ENCODE measurements around the gene TRIM38.

Gene TRIM38

GRCh38 chr6:26026833-26027490 lies 64.4 kb downstream of the TRIM38 start:
- no peak for DNase-seq (ENCODE audit: low read depth)

GRCh38 chr6:26027491-26028211 lies 65.0 kb downstream of the TRIM38 start:
- DNase-seq (ENCODE audit: low read depth), result no peak

- no peak for DNase-seq (ENCODE audit: low read depth)
Measured at GRCh38 chr6:26028212-26028745, 65.7 kb downstream of the TRIM38 start.

GRCh38 chr6:26028746-26029569 lies 66.4 kb downstream of the TRIM38 start:
- no peak for DNase-seq (ENCODE audit: low read depth)

- no peak for DNase-seq (ENCODE audit: low read depth)
Measured at GRCh38 chr6:26029570-26029856, 66.9 kb downstream of the TRIM38 start.

- DNase-seq (ENCODE audit: low read depth), result no peak
Measured at GRCh38 chr6:26029857-26030653, 67.5 kb downstream of the TRIM38 start.

- DNase-seq (ENCODE audit: low read depth), result no peak
Measured at GRCh38 chr6:26030716-26031115, 68.1 kb downstream of the TRIM38 start.

- DNase-seq (ENCODE audit: low read depth), result no peak
Measured at GRCh38 chr6:26031151-26031594, 68.6 kb downstream of the TRIM38 start.

GRCh38 chr6:26031595-26032339 lies 69.2 kb downstream of the TRIM38 start:
- no peak for DNase-seq (ENCODE audit: low read depth)

GRCh38 chr6:26032340-26033084 lies 69.9 kb downstream of the TRIM38 start:
- no peak for DNase-seq (ENCODE audit: low read depth)

GRCh38 chr6:26033085-26033940 lies 70.7 kb downstream of the TRIM38 start:
- DNase-seq (ENCODE audit: low read depth), result no peak

- no peak for DNase-seq (ENCODE audit: low read depth)
Measured at GRCh38 chr6:26033941-26034354, 71.3 kb downstream of the TRIM38 start.

- DNase-seq (ENCODE audit: low read depth), result no peak
Measured at GRCh38 chr6:26034905-26035304, 72.3 kb downstream of the TRIM38 start.
